ENCODE measurements around the gene GAS5.
"Not testable (repeated sequence)": the region's sequence is repeated elsewhere in the genome, so short reads cannot be mapped to it uniquely, and the experiment has no call there.

GAS5 gene

DNA sequence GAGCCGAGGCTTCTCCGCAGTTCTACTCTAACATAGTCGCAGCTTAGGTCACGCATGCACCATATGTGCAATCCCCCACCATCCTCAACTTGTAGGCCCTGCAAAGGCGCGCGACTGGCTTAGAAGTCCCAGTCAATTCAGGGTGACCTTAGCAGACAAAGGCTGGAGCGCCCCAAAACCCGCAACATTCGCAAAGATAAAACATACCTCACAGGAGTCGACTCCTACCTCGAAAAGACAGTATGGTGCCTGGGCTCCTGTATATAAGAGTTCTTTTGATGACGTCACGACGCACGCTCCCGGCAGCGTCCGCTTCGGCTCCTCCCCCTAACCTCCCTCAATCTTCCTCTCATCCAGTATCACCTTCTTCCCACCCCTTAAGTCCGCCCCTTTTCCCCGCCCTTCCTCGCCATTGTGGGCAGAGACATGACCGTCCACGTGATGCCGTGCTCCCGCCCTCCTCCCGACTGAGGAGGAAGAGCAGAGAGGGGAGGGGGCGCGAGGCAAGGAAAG, at the start of gene GAS5:
TSS of gene GAS5 (minus strand) at position 237 of the 513 bp plus-strand sequence.
- DNase-seq = peak; percentile 96

DNA sequence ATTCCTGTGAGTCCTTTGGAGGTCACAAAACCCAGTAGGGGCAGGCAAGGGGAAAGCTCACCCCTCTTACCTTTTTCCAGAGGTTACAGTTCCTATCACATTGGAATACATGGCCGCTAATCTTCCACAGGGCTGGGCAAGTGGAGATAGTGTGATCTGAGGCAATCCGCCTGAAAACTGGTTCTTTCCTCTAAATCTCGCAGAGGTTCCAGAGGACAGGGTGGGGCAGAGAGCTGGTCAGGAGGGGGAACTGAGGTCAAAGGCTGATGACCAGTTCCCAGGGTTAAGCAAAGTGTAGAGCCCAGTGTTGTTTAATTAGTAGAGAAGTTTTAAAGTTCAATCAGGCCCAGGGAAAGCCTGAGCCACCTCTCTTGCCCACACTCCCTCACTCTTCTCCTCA, 49.4 kb upstream of the GAS5 start, which contains the start of gene SERPINC1:
TSS of gene SERPINC1 (minus strand) at position 179 of the 400 bp plus-strand sequence. CDS start at position 111, 68 bp downstream.
- DNase-seq = no peak

DNA sequence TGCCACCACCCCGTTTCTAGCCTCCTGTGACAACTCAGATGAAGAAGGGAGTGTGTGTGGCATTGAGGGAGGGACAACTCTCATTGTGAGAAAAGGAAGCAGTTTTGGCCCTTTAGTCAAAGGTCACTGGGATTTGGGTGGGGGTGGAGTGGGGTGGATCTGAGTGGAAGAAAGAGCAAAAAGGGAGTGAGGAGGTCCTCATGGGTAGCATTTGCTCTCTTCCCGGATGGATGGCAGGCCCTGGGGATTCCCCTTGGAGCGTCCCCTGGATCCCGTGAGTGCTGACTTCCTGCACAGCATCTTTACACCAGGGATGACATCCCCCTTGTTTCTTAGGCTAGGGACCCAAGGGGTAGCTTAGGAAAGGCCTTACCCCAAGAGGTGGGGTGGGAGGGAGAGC, 48.9 kb upstream of the GAS5 start:
- no peak for DNase-seq

DNA sequence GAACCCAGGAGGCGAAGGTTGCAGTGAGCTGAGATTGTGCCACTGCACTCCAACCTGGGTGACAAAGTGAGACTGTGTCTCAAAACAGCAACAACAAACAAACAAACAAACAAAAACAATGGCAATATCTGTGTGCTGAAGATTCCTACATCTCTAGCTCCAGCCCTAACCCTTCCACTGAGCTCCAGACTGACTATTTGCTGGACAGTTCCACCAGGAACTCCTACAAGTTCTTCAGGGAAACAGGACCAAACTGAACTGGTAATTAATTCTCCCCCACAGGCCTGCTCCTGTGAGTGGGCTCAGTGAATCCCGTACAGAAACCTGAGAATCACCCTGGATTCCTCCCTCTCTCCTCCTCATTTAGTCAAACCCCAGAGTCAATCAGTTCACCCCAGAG, 47.8 kb upstream of the GAS5 start:
- no peak for DNase-seq

DNA sequence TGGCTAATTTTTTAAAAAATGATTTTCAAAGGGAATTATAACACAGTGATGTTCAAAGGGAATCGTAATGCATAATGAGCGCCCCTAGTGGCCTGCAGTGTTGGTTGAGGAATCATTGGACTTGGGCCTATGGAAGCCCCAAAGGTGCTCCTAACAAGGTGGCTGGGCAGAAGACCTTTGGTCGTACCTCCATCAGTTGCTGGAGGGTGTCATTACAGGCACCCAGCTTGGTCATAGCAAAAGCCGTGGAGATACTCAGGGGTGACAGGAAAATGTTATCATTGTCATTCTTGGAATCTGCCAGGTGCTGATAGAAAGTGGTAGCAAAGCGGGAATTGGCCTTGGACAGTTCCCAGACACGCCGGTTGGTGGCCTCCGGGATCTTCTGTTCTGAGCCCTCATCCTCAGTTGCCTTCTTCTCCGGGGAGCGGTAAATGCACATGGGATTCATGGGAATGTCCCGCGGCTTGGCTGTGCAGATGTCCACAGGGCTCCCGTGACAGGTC, 46.6 kb upstream of the GAS5 start:
- no peak for DNase-seq

DNA sequence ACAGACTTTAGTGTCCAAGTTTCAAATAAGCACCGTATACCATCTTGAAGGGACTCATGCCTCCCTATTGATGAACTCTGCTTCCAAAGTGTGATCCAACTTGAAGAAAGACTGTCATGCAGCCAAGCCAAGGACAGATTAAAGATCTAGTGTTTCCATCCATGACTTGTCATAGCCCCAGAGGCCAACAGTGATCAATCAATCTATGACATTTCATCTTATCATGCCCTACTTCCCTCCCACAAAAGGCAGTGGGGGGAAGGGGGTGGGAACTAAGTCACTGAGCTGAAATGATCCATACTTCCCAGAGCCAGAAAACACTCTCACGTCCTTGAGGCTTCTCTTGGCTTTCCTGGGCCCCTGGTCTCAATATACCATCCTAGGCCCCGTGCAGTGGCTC, 45.3 kb upstream of the GAS5 start:
- no peak for DNase-seq

DNA sequence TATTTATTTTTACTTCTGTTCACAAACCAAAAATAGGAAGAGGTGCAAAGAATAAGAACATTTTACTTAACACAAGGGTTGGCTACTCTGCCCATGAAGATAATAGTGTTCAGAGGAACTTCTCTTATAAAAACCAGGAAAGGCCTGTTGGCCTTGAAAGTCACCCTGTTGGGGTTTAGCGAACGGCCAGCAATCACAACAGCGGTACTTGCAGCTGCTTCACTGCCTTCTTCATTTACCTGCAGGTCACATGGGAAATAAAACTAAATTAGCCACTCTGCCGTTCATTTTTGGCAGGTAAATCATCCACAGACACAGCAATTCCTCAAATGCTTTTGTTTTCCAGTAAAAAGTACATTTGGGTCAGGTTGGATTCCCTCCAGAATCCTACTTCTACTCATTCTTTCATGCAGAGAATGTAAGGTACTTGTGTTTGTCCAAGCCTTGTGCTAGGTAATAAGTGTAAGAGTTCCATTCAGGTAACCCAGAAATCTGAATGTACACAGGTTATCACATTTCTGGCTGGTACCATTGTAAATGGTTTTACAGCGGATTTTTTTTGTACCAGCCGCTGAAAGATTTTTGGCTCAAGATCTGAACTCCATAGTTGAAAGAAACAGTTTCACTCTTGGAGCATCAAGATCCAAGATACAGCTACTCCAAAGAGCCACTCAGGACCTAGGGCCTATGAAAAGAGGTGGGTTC, 36.2 kb upstream of the GAS5 start:
- DNase-seq = no peak

DNA sequence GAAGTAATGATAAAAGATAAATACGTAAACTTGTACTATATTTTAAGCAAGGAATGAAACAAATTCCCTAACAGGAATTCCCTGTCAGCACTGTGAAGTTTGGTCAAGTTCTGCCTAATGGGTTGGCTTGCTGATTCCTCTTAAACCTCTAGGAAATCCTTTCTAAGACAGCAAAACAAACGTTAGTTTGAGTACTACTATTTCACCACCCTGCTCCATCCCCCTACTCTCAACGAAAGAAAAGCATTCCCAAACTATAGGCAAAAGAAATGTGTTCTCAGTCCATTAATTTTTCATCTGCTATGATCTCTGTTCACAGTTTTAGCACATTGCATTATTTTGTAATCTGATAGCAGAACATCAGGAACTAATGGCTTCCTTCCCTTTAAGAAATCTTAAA, 33.2 kb upstream of the GAS5 start:
- DNase-seq = no peak

DNA sequence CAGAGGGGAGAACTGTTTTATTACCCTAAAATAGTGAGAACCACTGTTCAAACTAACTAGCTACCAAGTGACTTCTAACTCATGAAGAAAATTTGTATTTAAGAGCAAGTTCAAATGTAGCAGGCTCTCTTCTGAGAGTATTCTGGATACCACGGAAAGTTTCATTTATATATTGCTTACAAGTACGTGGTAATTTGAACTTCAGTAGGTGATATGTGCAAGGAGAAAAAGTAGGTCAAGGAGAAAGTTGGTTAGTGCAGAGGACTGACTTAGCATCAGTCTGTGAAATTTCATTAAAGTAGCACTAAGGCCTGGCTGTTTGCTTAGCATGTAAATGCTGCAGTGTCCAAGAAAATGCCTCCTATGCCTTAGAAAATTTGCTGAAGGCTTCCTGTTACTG, 32.6 kb upstream of the GAS5 start:
- no peak for DNase-seq

DNA sequence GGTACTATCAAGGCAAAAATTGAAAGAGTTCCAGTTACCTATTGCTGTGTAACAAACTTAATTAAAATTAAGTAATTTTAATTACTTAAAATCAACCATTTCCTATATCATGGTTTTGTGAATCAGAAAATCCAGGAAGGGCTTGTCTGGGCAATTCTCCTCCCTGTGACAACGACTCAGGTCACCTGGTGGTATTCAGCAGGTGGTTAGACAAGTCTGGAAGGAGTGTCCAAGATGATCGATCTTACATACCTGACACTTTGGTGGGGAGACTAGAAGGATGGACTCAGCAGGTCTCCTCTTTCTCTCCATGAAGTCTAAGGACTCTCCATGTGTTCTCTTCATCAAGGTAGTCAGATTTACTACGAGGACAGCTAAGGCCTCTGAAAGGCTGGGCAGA, 26.4 kb upstream of the GAS5 start:
- no peak for DNase-seq

DNA sequence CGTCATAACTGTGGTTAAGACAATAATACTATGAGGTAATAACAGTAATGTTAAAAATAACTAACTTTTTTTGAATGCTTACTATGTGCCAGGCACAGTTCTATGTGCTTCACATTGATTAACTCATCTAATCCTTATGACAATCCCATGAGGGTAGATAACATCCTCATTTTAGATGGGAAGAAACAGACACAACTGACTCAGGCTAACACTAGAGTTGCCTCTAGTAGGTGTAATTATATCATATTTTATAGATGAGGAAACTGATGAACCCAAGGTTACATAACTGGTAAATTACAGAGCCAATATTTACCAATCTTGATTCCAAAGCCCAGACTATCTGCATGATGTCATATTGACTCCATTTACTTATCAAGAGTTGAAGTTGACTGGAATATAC, 25.8 kb upstream of the GAS5 start:
- no peak for DNase-seq

DNA sequence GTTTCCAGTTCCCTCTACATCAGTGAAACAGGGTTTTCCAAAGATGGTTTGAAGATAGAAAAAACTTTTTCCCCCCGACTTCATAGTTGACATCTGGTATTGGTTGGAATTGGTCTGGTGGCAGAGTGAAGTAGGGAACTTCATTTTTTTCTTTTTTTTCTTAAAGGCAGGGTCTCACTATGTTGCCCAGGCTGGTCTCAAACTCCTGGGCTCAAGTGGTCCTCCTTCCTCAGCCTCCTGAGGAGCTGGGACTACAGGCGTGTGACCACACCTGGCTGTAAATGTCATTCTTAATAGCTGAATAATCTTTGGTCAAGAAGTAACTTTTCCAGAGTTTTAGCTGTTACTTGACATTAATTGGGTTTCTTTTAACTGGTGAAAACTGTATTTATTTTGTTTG, 22.1 kb upstream of the GAS5 start:
- no peak for DNase-seq

DNA sequence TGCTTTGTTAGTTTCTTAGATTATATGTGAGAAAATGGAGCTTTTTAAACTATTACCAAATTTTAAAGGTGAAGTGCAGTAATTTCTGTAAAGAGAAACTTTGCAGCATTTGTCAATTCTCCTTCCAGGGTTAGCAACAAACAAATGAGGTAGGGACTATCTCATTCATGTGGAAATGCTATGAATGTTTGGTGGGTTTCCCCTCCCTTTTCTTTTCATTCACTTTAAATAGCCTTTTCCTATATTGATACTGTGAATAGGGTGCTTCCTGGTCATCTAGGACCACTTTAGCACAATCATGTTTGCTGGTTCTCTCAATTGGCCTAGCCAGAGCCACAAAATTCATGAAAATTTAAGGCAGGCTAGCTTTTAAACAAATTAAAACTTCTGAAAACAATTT, 21.0 kb upstream of the GAS5 start:
- DNase-seq = no peak

DNA sequence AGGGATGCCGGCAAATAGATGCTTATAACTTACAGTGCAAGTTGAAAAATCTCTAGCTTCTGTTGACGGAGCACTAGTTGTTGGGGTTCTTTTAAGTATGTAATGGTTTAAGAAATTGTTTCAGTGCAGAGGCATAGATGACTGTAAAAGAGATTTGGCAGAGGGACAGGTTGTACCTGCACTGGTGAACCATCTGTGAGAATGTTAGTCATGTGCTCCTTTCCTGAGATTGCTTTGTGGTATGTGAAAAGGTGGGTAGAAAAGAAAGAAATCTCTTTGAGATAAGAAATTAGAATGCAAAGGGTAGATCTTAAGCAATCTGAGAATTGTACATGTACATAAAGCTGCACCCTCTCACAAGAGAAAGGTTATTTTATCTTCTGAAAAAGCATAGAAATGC, 19.8 kb upstream of the GAS5 start:
- no peak for DNase-seq

DNA sequence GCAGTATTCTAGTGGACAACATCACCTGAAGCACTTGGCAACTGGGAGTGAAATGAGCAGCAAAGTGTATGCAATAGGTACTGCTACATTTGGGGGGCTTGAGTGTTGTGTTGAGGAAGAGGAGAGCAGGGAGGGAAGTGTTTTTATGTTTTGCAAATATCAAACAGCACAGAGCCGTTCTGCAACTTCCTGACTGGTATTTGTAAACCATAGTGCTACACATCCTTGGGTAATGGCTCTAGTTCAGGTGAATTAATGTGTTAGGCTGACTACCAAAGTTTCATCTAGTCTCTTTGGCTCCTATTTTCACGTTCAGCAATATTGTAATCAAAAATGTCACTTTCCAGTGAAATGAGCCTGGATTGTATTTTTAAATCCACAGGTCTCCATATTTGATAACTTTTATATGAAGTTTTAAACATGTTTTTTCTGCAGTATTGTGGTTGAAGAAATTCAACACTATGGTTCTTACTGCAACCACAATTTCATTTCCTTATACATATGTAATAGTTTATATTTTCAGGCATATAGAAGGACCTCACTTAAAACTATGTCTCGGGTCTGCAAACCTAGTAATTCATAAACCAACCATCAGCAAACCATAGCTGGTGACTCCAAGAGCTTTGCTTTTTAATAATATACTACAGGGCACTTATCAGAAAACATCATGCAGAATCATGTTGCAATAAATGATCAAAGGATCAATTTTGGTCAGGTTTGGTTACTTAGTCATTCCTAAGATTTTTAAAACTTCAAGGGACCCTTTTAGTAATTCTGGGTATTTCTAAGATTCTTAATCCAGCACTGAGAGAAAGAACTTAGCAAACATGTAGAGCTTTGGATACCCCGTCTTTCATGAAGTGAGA, 19.2 kb upstream of the GAS5 start:
- no peak for DNase-seq

DNA sequence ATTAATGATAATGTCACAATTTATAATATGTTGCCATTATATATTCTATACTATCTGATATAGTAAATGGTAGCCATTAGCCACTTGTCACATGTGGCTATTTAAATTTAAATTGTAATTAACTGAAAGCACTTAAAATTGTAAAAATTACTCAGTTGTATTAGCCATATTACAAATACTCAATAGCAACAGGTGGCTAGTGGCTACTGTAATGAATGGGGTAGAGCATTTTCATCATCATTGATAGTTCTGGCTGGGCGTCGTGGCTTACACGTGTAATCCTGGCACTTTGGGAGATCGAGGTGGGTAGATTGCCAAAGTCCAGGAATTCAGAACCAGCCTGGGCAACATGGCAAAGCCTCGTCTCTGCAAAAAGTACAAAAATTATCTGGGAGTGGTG, 16.9 kb upstream of the GAS5 start:
- DNase-seq = no peak

DNA sequence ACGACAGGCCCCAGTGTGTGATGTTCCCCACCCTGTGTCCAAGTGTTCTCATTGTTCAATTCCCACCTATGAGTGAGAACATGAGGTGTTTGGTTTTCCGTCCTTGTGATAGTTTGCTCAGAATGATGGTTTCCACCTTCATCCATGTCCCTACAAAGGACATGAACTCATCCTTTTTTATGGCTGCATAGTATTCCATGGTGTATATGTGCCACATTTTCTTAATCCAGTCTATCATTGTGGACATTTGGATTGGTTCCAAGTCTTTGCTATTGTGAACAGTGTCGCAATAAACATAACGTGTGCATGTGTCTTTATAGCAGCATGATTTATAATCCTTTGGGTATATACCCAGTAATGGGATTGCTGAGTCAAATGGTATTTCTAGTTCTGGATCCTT, 13.3 kb upstream of the GAS5 start:
- DNase-seq = not testable (repeated sequence)

DNA sequence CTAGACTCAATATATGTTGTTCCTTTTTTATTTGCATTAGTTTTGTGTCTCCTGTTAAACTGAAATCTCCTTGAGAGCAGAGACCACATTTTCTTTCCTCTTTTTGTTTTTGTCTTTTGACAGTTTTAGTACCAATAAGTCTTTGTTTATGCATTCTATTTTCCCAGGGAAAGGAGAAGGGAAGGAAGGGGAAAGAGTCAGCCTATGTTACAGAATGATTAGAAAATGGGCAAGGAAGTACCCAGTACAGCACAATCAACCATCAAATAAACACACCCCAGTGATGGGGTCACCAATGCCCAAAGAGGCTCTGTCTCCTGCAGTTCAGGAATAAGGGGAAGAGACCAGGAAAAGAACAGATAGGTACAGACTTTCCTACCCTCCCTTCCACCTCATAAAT, 10.5 kb upstream of the GAS5 start:
- no peak for DNase-seq

DNA sequence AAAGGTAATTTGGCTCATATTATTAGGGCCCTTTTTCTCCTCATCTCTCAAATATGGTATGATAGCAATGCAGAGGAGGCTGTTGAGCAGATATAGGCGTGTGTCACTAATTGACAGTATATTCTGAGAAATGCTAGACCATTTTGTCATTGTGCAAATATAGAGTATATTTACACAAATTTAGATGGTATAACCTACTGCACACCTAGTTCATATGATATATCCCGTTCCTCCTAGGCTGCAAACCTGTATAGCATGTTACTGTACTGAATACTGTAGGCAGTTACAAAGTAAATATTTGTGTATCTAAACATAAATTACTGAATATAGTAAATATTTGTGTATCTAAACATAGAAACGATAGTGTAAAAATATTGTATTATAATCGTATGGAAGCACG, 8.9 kb upstream of the GAS5 start:
- DNase-seq = no peak

DNA sequence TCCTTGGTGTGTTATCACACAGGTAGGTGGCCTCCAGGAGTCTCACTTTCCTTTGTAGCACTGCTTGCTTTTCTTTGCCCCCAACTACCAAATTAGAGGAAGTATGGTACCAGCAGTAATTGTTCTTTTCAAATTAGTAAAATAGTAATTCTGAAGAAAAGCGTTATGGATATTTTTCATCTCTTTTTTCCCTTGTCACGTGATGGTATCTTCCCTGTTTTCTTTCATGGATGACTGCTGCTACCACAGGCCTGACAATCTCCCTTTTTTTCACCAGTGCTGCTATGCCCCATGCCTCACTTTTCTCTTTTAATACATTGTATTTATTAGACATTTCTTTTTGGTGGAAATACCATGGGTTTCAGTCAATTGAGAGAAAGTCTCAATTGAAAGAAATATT, 3.7 kb upstream of the GAS5 start:
- DNase-seq = no peak

DNA sequence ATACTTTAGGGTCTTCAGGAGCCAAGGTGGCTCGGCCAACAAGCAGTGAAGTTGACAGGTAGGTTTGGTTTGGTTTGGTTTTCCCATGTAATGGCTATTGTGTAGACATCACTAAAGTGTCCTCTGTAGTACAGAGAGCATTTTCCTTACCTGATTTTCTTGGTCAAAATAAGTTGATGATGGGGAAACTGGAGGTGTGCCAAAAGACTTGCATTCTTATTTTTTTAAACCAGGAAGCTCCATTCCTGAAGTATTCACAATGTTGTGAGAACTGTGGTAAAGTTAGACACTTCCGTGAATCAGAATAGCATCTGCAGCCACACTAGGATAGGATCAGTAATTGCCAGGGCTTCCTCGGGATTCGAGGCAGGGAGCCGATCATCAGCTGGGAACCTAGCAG, 3.3 kb upstream of the GAS5 start:
- DNase-seq = no peak

DNA sequence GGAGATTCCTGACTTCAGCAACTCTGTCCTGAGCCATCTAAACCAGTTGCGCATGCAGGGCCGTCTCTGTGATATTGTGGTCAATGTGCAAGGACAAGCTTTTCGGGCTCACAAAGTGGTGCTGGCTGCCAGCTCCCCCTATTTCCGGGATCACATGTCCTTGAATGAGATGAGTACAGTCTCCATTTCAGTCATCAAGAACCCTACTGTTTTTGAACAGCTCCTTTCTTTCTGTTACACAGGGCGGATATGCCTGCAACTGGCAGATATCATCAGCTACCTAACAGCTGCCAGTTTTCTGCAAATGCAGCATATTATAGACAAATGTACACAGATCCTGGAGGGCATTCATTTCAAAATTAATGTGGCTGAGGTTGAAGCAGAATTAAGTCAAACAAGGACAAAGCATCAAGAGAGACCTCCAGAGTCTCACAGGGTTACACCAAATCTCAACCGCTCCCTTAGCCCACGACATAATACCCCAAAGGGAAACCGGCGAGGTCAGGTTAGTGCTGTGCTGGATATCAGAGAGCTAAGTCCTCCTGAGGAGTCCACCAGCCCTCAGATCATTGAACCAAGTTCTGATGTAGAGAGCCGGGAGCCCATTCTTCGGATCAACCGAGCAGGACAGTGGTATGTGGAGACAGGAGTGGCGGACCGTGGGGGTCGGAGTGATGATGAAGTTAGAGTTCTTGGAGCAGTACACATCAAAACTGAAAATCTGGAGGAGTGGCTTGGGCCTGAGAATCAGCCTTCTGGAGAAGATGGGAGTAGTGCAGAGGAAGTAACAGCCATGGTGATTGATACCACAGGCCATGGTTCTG, 2.7 kb upstream of the GAS5 start:
- no peak for DNase-seq

DNA sequence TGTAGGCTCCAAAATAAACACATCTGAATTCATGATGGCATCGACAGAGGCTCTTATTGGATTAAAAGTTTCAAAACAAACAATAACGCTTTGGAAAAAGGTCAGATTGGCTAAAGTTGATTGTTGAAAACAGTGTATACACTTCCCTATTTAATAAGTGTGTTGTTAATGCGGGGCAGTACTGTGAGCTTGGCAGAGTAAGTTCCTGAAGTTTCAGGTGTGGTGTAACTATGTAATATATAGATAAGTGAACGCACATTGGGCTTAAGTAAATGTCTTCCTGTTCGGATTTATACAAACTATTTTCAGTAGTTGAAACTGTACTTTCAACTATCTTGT, 1.2 kb upstream of the GAS5 start:
- DNase-seq = no peak
